ENCODE results near the gene RNASE7. TPM values are rescaled to one million over a fixed set of nuclear protein-coding genes. Genes with fewer than 3 reads are reported as not detected.

The RNASE7 gene
- total RNA-seq, 1 experiment from 2014 or later = not detected

GRCh38 chr14:21018781-21019180 is 23.4 kb upstream of the RNASE7 start:
- POLR2A ChIA-PET (ENCODE audit: unreplicated experiment) = no interaction called here
- H3K4me2 ChIP-seq (ENCODE audit: low read length) = no peak overlapping the region
- H3K79me2 ChIP-seq (ENCODE audit: low read length) = no peaks in the 10 kb centered on the region
- no peaks in the 10 kb centered on the region for H3K4me1 ChIP-seq (ENCODE audit: insufficient read depth, low read length)
- DNase-seq (no peak), ATAC-seq (no peak)
- H3K9me2 ChIP-seq (replicated peaks; ENCODE audit: low read length) = no peaks in the 10 kb centered on the region
- H3K27me3 ChIP-seq (ENCODE audit: low read length) = peaks cover 47% of the 10 kb centered on the region
- BruUV-seq (replicated peaks) = no TSS peak
- H3F3A ChIP-seq (ENCODE audit: low read length, unreplicated experiment) = no peaks in the 10 kb centered on the region
- no peak overlapping the region for H3K4me3 ChIP-seq (ENCODE audit: low read length)
- CTCF ChIA-PET = no interaction called here
- no peaks in the 10 kb centered on the region for H3K36me3 ChIP-seq (ENCODE audit: low read depth, low read length)
- no peaks in the 10 kb centered on the region for H3K9me3 ChIP-seq (ENCODE audit: low read length)
- no peak overlapping the region for H3K9ac ChIP-seq (ENCODE audit: low read length)
- no peaks in the 10 kb centered on the region for H4K20me1 ChIP-seq (ENCODE audit: low read length)
- intact Hi-C loops (cut with micrococcal nuclease) = no loop called here
- TF ChIP-seq EZH2 (IDR thresholded peaks at IDR 0.05; ENCODE audit: low read length, unreplicated experiment) (no peak), CTCF (conservative IDR thresholded peaks at IDR 0.05; ENCODE audit: low read depth, low read length) (no peak), EZH2phosphoT487 (IDR thresholded peaks at IDR 0.05; ENCODE audit: borderline replicate concordance, low read length) (no peak)
- no peak overlapping the region for H2AFZ ChIP-seq (ENCODE audit: low read length)
- no peak overlapping the region for H3K27ac ChIP-seq (ENCODE audit: low read length)

GRCh38 chr14:21019366-21019765 is 22.8 kb upstream of the RNASE7 start:
- ChIA-PET CTCF (no interaction called here), POLR2A (ENCODE audit: unreplicated experiment) (no interaction called here)
- H3F3A ChIP-seq (ENCODE audit: low read length, unreplicated experiment) = no peaks in the 10 kb centered on the region
- no peaks in the 10 kb centered on the region for H4K20me1 ChIP-seq (ENCODE audit: low read length)
- H3K27ac ChIP-seq (ENCODE audit: low read length) = no peak overlapping the region
- H3K4me3 ChIP-seq (ENCODE audit: low read length) = no peak overlapping the region
- TF ChIP-seq EZH2phosphoT487 (IDR thresholded peaks at IDR 0.05; ENCODE audit: borderline replicate concordance, low read length) = no peak
- TF ChIP-seq EZH2 (IDR thresholded peaks at IDR 0.05; ENCODE audit: low read length, unreplicated experiment) = no peak
- no peak for TF ChIP-seq CTCF (conservative IDR thresholded peaks at IDR 0.05; ENCODE audit: low read depth, low read length)
- H3K9me2 ChIP-seq (replicated peaks; ENCODE audit: low read length) = no peaks in the 10 kb centered on the region
- no peak overlapping the region for H2AFZ ChIP-seq (ENCODE audit: low read length)
- no peak overlapping the region for H3K4me2 ChIP-seq (ENCODE audit: low read length)
- ATAC-seq = no peak
- H3K9ac ChIP-seq (ENCODE audit: low read length) = no peak overlapping the region
- H3K9me3 ChIP-seq (ENCODE audit: low read length) = no peaks in the 10 kb centered on the region
- intact Hi-C loops (cut with micrococcal nuclease) = no loop called here
- BruUV-seq (replicated peaks) = no TSS peak
- H3K27me3 ChIP-seq (ENCODE audit: low read length) = peaks cover 52% of the 10 kb centered on the region
- no peaks in the 10 kb centered on the region for H3K79me2 ChIP-seq (ENCODE audit: low read length)
- H3K36me3 ChIP-seq (ENCODE audit: low read depth, low read length) = no peaks in the 10 kb centered on the region
- H3K4me1 ChIP-seq (ENCODE audit: insufficient read depth, low read length) = 0 out of 2 replicates have a peak, but pooled peaks cover under 1% of the 10 kb centered on the region
- no peak for DNase-seq

GRCh38 chr14:21020977-21021545 is 21.1 kb upstream of the RNASE7 start:
- Histone ChIP-seq H3K4me1 (ENCODE audit: insufficient read depth, low read length) (0 out of 2 replicates have a peak, but pooled peaks cover 4% of the 10 kb centered on the region), H3K9me2 (replicated peaks; ENCODE audit: low read length) (no peaks in the 10 kb centered on the region), H3F3A (ENCODE audit: low read length, unreplicated experiment) (no peaks in the 10 kb centered on the region), H3K4me3 (ENCODE audit: low read length) (no peak overlapping the region), H2AFZ (ENCODE audit: low read length) (no peak overlapping the region), H3K27me3 (ENCODE audit: low read length) (peaks cover 65% of the 10 kb centered on the region), H3K9me3 (ENCODE audit: low read length) (no peaks in the 10 kb centered on the region), H3K27ac (ENCODE audit: low read length) (no peak overlapping the region), H3K79me2 (ENCODE audit: low read length) (no peaks in the 10 kb centered on the region), H3K4me2 (ENCODE audit: low read length) (no peak overlapping the region), H3K9ac (ENCODE audit: low read length) (no peak overlapping the region), H3K36me3 (ENCODE audit: low read depth, low read length) (no peaks in the 10 kb centered on the region), H4K20me1 (ENCODE audit: low read length) (no peaks in the 10 kb centered on the region)
- BruUV-seq (replicated peaks) = no TSS peak
- no peak for ATAC-seq
- intact Hi-C loops (cut with micrococcal nuclease) = no loop called here
- CTCF ChIA-PET = no interaction called here
- POLR2A ChIA-PET (ENCODE audit: unreplicated experiment) = no interaction called here
- TF ChIP-seq CTCF (conservative IDR thresholded peaks at IDR 0.05; ENCODE audit: low read depth, low read length) (no peak), EZH2 (IDR thresholded peaks at IDR 0.05; ENCODE audit: low read length, unreplicated experiment) (no peak), EZH2phosphoT487 (IDR thresholded peaks at IDR 0.05; ENCODE audit: borderline replicate concordance, low read length) (no peak)
- DNase-seq = no peak
